IMR-90 (cell line): ENCODE measurements around the gene DSE. TPM values are rescaled to one million over a fixed set of nuclear protein-coding genes. Genes with fewer than 3 reads are reported as not detected.

Experiments
- ATAC-seq: fragments of 200-7000 bp; cut with Tn5 transposase; 2 replicates; pipeline ENCODE4 v1.9.1; 2020; ENCODE audit warnings: low read depth, mild to moderate bottlenecking, moderate library complexity
- BruUV-seq: library from RNA; stranded (reverse); fragments of 400-500 nt; replicated peaks from 2 replicates; lab custom pipeline; 2021; lab: Mats Ljungman, UMichigan
- CTCF ChIA-PET: fragments of 300-600 bp; formaldehyde crosslinking; extraction: SDS; loops from one replicate; lab custom pipeline; 2021; ENCODE audit warnings: antibody characterized with exemption; lab: Yijun Ruan, JAX
- POLR2A ChIA-PET: fragments of 300-600 bp; sonication (Branson Sonifier 250); formaldehyde crosslinking; loops from one replicate; lab custom pipeline; 2022; ENCODE audit warnings: antibody characterized with exemption; ENCODE audit not compliant: unreplicated experiment; lab: Charles Lee
- DNase-seq: peaks from one replicate; pipeline ENCODE4 v3.0.0; 2013
- H2AFZ ChIP-seq: replicated peaks from 2 replicates; pipeline ENCODE3; 2013; ENCODE audit warnings: low read length, mild to moderate bottlenecking; ENCODE audit not compliant: poor library complexity
- H2AK5ac ChIP-seq: 2 replicates; pipeline ENCODE4 v1.6.1; 2013; ENCODE audit warnings: low read depth, low read length, inconsistent platforms
- H2AK9ac ChIP-seq: replicated peaks from 2 replicates; pipeline ENCODE3; 2013; ENCODE audit warnings: mild to moderate bottlenecking, low read depth, low read length, moderate library complexity; ENCODE audit not compliant: poor library complexity
- H2BK120ac ChIP-seq: 2 replicates; pipeline ENCODE4 v1.6.1; 2013; ENCODE audit warnings: low read depth, low read length, inconsistent platforms
- H2BK15ac ChIP-seq: 3 replicates; pipeline ENCODE4 v1.6.1; 2013; ENCODE audit warnings: low read depth, low read length, inconsistent platforms
- H2BK20ac ChIP-seq: 2 replicates; pipeline ENCODE4 v1.6.1; 2013; ENCODE audit warnings: low read depth, mild to moderate bottlenecking, inconsistent platforms, low read length, moderate library complexity
- H2BK5ac ChIP-seq: 2 replicates; pipeline ENCODE4 v1.6.1; 2013; ENCODE audit warnings: mild to moderate bottlenecking, low read depth, low read length, inconsistent platforms; ENCODE audit not compliant: poor library complexity, severe bottlenecking
- H3K14ac ChIP-seq: replicated peaks from 2 replicates; pipeline ENCODE4 v1.6.1; 2013; ENCODE audit warnings: low read depth, low read length, inconsistent platforms
- H3K18ac ChIP-seq: 2 replicates; pipeline ENCODE4 v1.6.1; 2013; ENCODE audit warnings: low read depth, low read length, control low read depth
- H3K23ac ChIP-seq: 2 replicates; pipeline ENCODE4 v1.6.1; 2013; ENCODE audit warnings: low read depth, low read length, inconsistent platforms
- H3K27ac ChIP-seq: 2 replicates; pipeline ENCODE4 v1.5.1; 2013; ENCODE audit warnings: mild to moderate bottlenecking, control low read depth, low read length; ENCODE audit not compliant: insufficient read depth
- H3K27me3 ChIP-seq: 2 replicates; pipeline ENCODE4 v1.6.1; 2013; ENCODE audit warnings: low read length; ENCODE audit not compliant: control insufficient read depth, insufficient read depth
- H3K36me3 ChIP-seq: 2 replicates; pipeline ENCODE4 v1.6.1; 2013; ENCODE audit warnings: low read length, mixed read lengths; ENCODE audit not compliant: control insufficient read depth, insufficient read depth
- H3K4ac ChIP-seq: 2 replicates; pipeline ENCODE4 v1.6.1; 2013; ENCODE audit warnings: low read depth, low read length, inconsistent platforms
- H3K4me1 ChIP-seq: 2 replicates; pipeline ENCODE4 v1.6.1; 2013; ENCODE audit warnings: low read length, mixed read lengths; ENCODE audit not compliant: control insufficient read depth, insufficient read depth
- H3K4me2 ChIP-seq: 2 replicates; pipeline ENCODE4 v1.6.1; 2013; ENCODE audit warnings: low read depth, mild to moderate bottlenecking, control low read depth, low read length, moderate library complexity
- H3K4me3 ChIP-seq: 2 replicates; pipeline ENCODE4 v1.5.1; 2013; ENCODE audit warnings: low read depth, mild to moderate bottlenecking, control low read depth, low read length, moderate library complexity; ENCODE audit not compliant: insufficient read depth
- H3K56ac ChIP-seq: 2 replicates; pipeline ENCODE4 v1.6.1; 2013; ENCODE audit warnings: low read length, inconsistent platforms; ENCODE audit not compliant: insufficient read depth; ENCODE audit errors: extremely low read depth
- H3K79me1 ChIP-seq, 2 experiments: 2 replicates each; pipeline ENCODE4 v1.6.1; 2013; ENCODE audit warnings: low read length in 2 of 2, inconsistent platforms in 1 of 2, low read depth in 1 of 2
- H3K9ac ChIP-seq: 2 replicates; pipeline ENCODE4 v1.6.1; 2013; ENCODE audit warnings: low read depth, low read length, control low read depth
- H3K9me1 ChIP-seq: 2 replicates; pipeline ENCODE4 v1.6.1; 2013; ENCODE audit warnings: low read length, inconsistent platforms; ENCODE audit not compliant: insufficient read depth
- H3K9me3 ChIP-seq: 2 replicates; pipeline ENCODE4 v1.6.1; 2013; ENCODE audit warnings: low read length; ENCODE audit not compliant: control insufficient read depth, insufficient read depth
- H4K20me1 ChIP-seq: 2 replicates; pipeline ENCODE4 v1.6.1; 2013; ENCODE audit warnings: low read length, inconsistent platforms; ENCODE audit not compliant: insufficient read depth
- H4K5ac ChIP-seq: 2 replicates; pipeline ENCODE4 v1.6.1; 2013; ENCODE audit warnings: mild to moderate bottlenecking, low read depth, low read length, control low read depth
- H4K8ac ChIP-seq, 2 experiments: 2 replicates each; pipeline ENCODE4 v1.6.1; 2013; ENCODE audit warnings: low read depth in 2 of 2, low read length in 2 of 2, control low read depth in 1 of 2, inconsistent platforms in 1 of 2
- H4K91ac ChIP-seq: 2 replicates; pipeline ENCODE4 v1.6.1; 2013; ENCODE audit warnings: low read depth, low read length, inconsistent platforms; ENCODE audit not compliant: insufficient read depth
- CEBPB ChIP-seq: IDR thresholded peaks from 2 replicates; pipeline ENCODE4 v1.6.1; 2012; ENCODE audit warnings: low read depth, low read length, improper control_type of control experiment
- CHD1 ChIP-seq: IDR thresholded peaks from 2 replicates; pipeline ENCODE4 v1.6.1; 2012; ENCODE audit warnings: low read depth, low read length, improper control_type of control experiment
- CTCF ChIP-seq: conservative IDR thresholded peaks from 2 replicates; pipeline ENCODE4 v1.5.1; 2012; ENCODE audit warnings: mild to moderate bottlenecking, low read depth, low read length, improper control_type of control experiment
- FOS ChIP-seq: fragments of 150-350 bp; IDR thresholded peaks from 2 replicates; pipeline ENCODE4 v1.6.1; 2016; ENCODE audit warnings: low read depth, low read length
- MAZ ChIP-seq: IDR thresholded peaks from 2 replicates; pipeline ENCODE4 v1.6.1; 2012; ENCODE audit warnings: low read depth, mild to moderate bottlenecking, low read length, improper control_type of control experiment, moderate library complexity, borderline replicate concordance
- MXI1 ChIP-seq: IDR thresholded peaks from 2 replicates; pipeline ENCODE4 v1.6.1; 2012; ENCODE audit warnings: low read depth, mild to moderate bottlenecking, low read length, moderate library complexity, borderline replicate concordance
- RCOR1 ChIP-seq: IDR thresholded peaks from 2 replicates; pipeline ENCODE4 v1.6.1; 2012; ENCODE audit warnings: mild to moderate bottlenecking, low read length, improper control_type of control experiment; ENCODE audit not compliant: insufficient replicate concordance
- SMC3 ChIP-seq: fragments of 150-350 bp; IDR thresholded peaks from 2 replicates; pipeline ENCODE4 v1.6.1; 2016; ENCODE audit warnings: low read depth, mild to moderate bottlenecking, antibody characterized with exemption, low read length, moderate library complexity
- USF2 ChIP-seq: fragments of 150-350 bp; IDR thresholded peaks from 2 replicates; pipeline ENCODE4 v1.6.1; 2017; ENCODE audit warnings: mild to moderate bottlenecking, antibody characterized with exemption, low read length, low read depth
- WGBS, 2 experiments: methylation state at CpG; one replicate each; pipeline versions ENCODE4 v1.1.5 to v1.1.7; 2013; ENCODE audit warnings: missing lambda C conversion rate in 2 of 2; ENCODE audit not compliant: insufficient read length in 1 of 2; ENCODE audit errors: extremely low coverage in 2 of 2; 5-methylcytosine and 5-hydroxymethylcytosine counted together
- dilution Hi-C: fragments of 300-500 bp; cut with HindIII; formaldehyde crosslinking; loops from one replicate; pipeline ENCODE4 v1.14.3; 2018; ENCODE audit warnings: low sequenced_read_pairs; ENCODE audit not compliant: unreplicated experiment
- in situ Hi-C: fragments of 300-500 bp; cut with MboI; formaldehyde crosslinking; loops from 3 replicates; pipeline ENCODE4 v1.14.3; 2019; ENCODE audit warnings: low sequenced_read_pairs, inconsistent platforms, mixed read lengths
- intact Hi-C: fragments of 100-400 bp; cut with micrococcal nuclease; formaldehyde crosslinking; loops from 2 replicates; pipeline ENCODE4 v1.10.0; 2022
- polyA plus RNA-seq, 3 experiments: library from polyadenylated mRNA; depleted of rRNA; stranded (reverse); fragments of >200 nt; gene quantifications; 2 replicates each; pipeline ENCODE4 v1.2.3, GENCODE V29; 2012; ENCODE audit warnings: low replicate concordance in 1 of 3
- total RNA-seq: library from RNA; depleted of rRNA; stranded (reverse); fragments of >200 nt; gene quantifications from 2 replicates; pipeline ENCODE4 v1.2.3, GENCODE V29; 2012

DSE gene
- total and polyA plus RNA-seq, 2 of the 4 experiments (the other 2 are of a cell fraction): 48.0 to 154 TPM

- no peaks in the 10 kb centered on the region for H3K9me3 ChIP-seq
- whole genome bisulfite sequencing, 2 experiments: no CpG with 5 or more reads among the region's 2 CpGs
- ATAC-seq (no peak), DNase-seq (no peak)
- H2BK120ac ChIP-seq: no peak overlapping the region
- H2BK15ac ChIP-seq: no peak overlapping the region
- no peak overlapping the region for H4K91ac ChIP-seq
- dilution Hi-C loops (no loop called here), in situ Hi-C loops (no loop called here), intact Hi-C loops (no loop called here)
- no peak overlapping the region for H2AK5ac ChIP-seq
- TF ChIP-seq USF2: no peak
- no peak for TF ChIP-seq CTCF
- TF ChIP-seq FOS: no peak
- no peak for TF ChIP-seq MAZ
- TF ChIP-seq MXI1: no peak
- no peak for TF ChIP-seq SMC3
- TF ChIP-seq CEBPB: no peak
- no peak for TF ChIP-seq CHD1
- TF ChIP-seq RCOR1: no peak
- peaks cover 15% of the 10 kb centered on the region for H3K9me1 ChIP-seq
- no peaks in the 10 kb centered on the region for H3K27me3 ChIP-seq
- H3K4ac ChIP-seq: no peak overlapping the region
- H3K14ac ChIP-seq: no peak overlapping the region
- H3K4me3 ChIP-seq: no peak overlapping the region
- H4K5ac ChIP-seq: no peak overlapping the region
- no peak overlapping the region for H3K23ac ChIP-seq
- H3K36me3 ChIP-seq: no peaks in the 10 kb centered on the region
- no peak overlapping the region for H2BK20ac ChIP-seq
- CTCF ChIA-PET: no interaction called here
- no peak overlapping the region for H4K8ac ChIP-seq
- H4K20me1 ChIP-seq: peaks cover 49% of the 10 kb centered on the region
- H3K79me1 ChIP-seq: peaks cover 25 to 58% of the 10 kb centered on the region in 2 experiments
- no peak overlapping the region for H2AK9ac ChIP-seq
- peaks cover 8% of the 10 kb centered on the region for H3K4me1 ChIP-seq
- no peak overlapping the region for H2AFZ ChIP-seq
- POLR2A ChIA-PET: no interaction called here
- no peak overlapping the region for H3K4me2 ChIP-seq
- no peak overlapping the region for H3K18ac ChIP-seq
- H2BK5ac ChIP-seq: no peak overlapping the region
- no peak overlapping the region for H3K56ac ChIP-seq
- H3K27ac ChIP-seq: no peak overlapping the region
- no TSS peak for BruUV-seq
- H3K9ac ChIP-seq: no peak overlapping the region
These were observed 4.5 kb downstream of the DSE start for GRCh38 chr6:116375262-116375661.
